CD14-positive monocyte (primary cell): ENCODE results near the gene PCDHAC1. TPM values are rescaled to one million over a fixed set of nuclear protein-coding genes. Genes with fewer than 3 reads are reported as not detected.

Experiments
- DNase-seq, 3 donors: peaks; one replicate each; pipeline ENCODE4 v3.0.0-alpha.2; 2011 to 2022
- H2AFZ ChIP-seq: 2 replicates; pipeline ENCODE4 v1.6.0; 2012; ENCODE audit warnings: mild to moderate bottlenecking, low read depth, low read length, inconsistent platforms; ENCODE audit not compliant: insufficient read depth, poor library complexity, severe bottlenecking
- H3K27ac ChIP-seq, 2 donors: 1 replicate in 1 of 2; 2 replicates in 1 of 2; pipeline ENCODE4 v1.5.1; 2012 to 2013; ENCODE audit warnings: low read length in 2 of 2, control low read depth in 1 of 2, inconsistent platforms in 1 of 2, low read depth in 1 of 2, mild to moderate bottlenecking in 1 of 2
- H3K27me3 ChIP-seq, 2 donors: one replicate each; pipeline versions ENCODE4 v1.6.0 to v1.6.1; 2011 to 2013; ENCODE audit warnings: low read length in 2 of 2; ENCODE audit not compliant: control insufficient read depth in 2 of 2, insufficient read depth in 2 of 2
- H3K36me3 ChIP-seq, 2 donors: replicated peaks in 1 of 2; 1 replicate in 1 of 2; 2 replicates in 1 of 2; pipeline versions ENCODE4 v1.5.1 to v1.6.1; 2012 to 2013; ENCODE audit warnings: low read length in 2 of 2, control low read depth in 1 of 2, inconsistent platforms in 1 of 2, mild to moderate bottlenecking in 1 of 2; ENCODE audit not compliant: insufficient read depth in 2 of 2, control insufficient read depth in 1 of 2
- H3K4me1 ChIP-seq, 2 donors: 1 replicate in 1 of 2; 2 replicates in 1 of 2; pipeline versions ENCODE4 v1.5.1 to v1.6.1; 2012 to 2013; ENCODE audit warnings: low read length in 2 of 2, control low read depth in 1 of 2, inconsistent platforms in 1 of 2, mild to moderate bottlenecking in 1 of 2, moderate library complexity in 1 of 2; ENCODE audit not compliant: insufficient read depth in 2 of 2, control insufficient read depth in 1 of 2
- H3K4me2 ChIP-seq: replicated peaks from 2 replicates; pipeline ENCODE3; 2012; ENCODE audit warnings: low read length, moderate library complexity, mild to moderate bottlenecking; ENCODE audit not compliant: poor library complexity, severe bottlenecking; ENCODE audit errors: extremely low read depth
- H3K4me3 ChIP-seq, 3 experiments: fragments of 200-600 bp in 1 of 3; sonication (generic) in 1 of 3; replicated peaks in 1 of 3; 1 replicate in 2 of 3; 2 replicates in 1 of 3; pipeline ENCODE4 v1.5.1; 2011 to 2013; ENCODE audit warnings: low read length in 3 of 3, mild to moderate bottlenecking in 3 of 3, control low read depth in 2 of 3, low read depth in 2 of 3, inconsistent platforms in 1 of 3, moderate library complexity in 1 of 3
- H3K79me2 ChIP-seq: 2 replicates; pipeline ENCODE4 v1.6.0; 2012; ENCODE audit warnings: mild to moderate bottlenecking, control low read depth, inconsistent platforms, low read length, moderate library complexity; ENCODE audit not compliant: insufficient read depth
- H3K9ac ChIP-seq: 2 replicates; pipeline ENCODE4 v1.6.0; 2017; ENCODE audit warnings: low read length, mild to moderate bottlenecking; ENCODE audit not compliant: insufficient read depth, poor library complexity, severe bottlenecking
- H3K9me3 ChIP-seq, 2 donors: replicated peaks in 1 of 2; 1 replicate in 1 of 2; 2 replicates in 1 of 2; pipeline versions ENCODE4 v1.5.1 to v1.6.1; 2012 to 2013; ENCODE audit warnings: low read length in 2 of 2, control low read depth in 1 of 2; ENCODE audit not compliant: control insufficient read depth in 1 of 2, insufficient read depth in 1 of 2
- H4K20me1 ChIP-seq: 2 replicates; pipeline ENCODE4 v1.6.0; 2012; ENCODE audit warnings: mild to moderate bottlenecking, low read length, control low read depth, moderate library complexity; ENCODE audit not compliant: insufficient read depth
- H3K27ac Mint-ChIP-seq, 7 donors: one replicate each; pipeline ENCODE4 v1.8.0; 2020; ENCODE audit warnings: mild to moderate bottlenecking in 7 of 7, mixed read lengths in 7 of 7, moderate library complexity in 6 of 7, inconsistent platforms in 2 of 7
- H3K27me3 Mint-ChIP-seq, 3 donors: one replicate each; pipeline ENCODE4 v1.8.0; 2021 to 2022; ENCODE audit warnings: low read depth in 3 of 3, mild to moderate bottlenecking in 3 of 3, mixed read lengths in 3 of 3, moderate library complexity in 3 of 3, inconsistent platforms in 1 of 3
- H3K36me3 Mint-ChIP-seq, 2 donors: one replicate each; pipeline ENCODE4 v1.8.0; 2020; ENCODE audit warnings: mixed read lengths in 2 of 2, inconsistent platforms in 1 of 2, mild to moderate bottlenecking in 1 of 2
- H3K4me1 Mint-ChIP-seq: one replicate; pipeline ENCODE4 v1.8.0; 2020; ENCODE audit warnings: mild to moderate bottlenecking, mixed read lengths
- H3K4me3 Mint-ChIP-seq, 2 donors: one replicate each; pipeline ENCODE4 v1.8.0; 2020; ENCODE audit warnings: mild to moderate bottlenecking in 2 of 2, mixed read lengths in 2 of 2, moderate library complexity in 1 of 2
- H3K9me3 Mint-ChIP-seq, 7 donors: one replicate each; pipeline ENCODE4 v1.8.0; 2020 to 2022; ENCODE audit warnings: mixed read lengths in 7 of 7, mild to moderate bottlenecking in 6 of 7, moderate library complexity in 6 of 7, inconsistent platforms in 2 of 7
- CTCF ChIP-seq: fragments of 200-600 bp; IDR thresholded peaks from one replicate; pipeline ENCODE4 v1.8.0; 2022; ENCODE audit warnings: antibody characterized with exemption, mild to moderate bottlenecking
- WGBS: methylation state at CpG from one replicate; pipeline ENCODE4 v1.1.5; 2013; ENCODE audit warnings: missing lambda C conversion rate; ENCODE audit not compliant: insufficient coverage; 5-methylcytosine and 5-hydroxymethylcytosine counted together
- intact Hi-C, 2 donors: fragments of 100-400 bp; cut with micrococcal nuclease; formaldehyde crosslinking; loops; one replicate each; pipeline versions ENCODE4 v1.15.0 to v1.15.1; 2023
- polyA plus RNA-seq, 3 donors: library from polyadenylated mRNA; depleted of rRNA in 1 of 3; unstranded in 2 of 3; stranded (reverse) in 1 of 3; fragments of 300-500 nt in 2 of 3; fragments of >200 nt in 1 of 3; fragmentation: Illumina TruSeq in 2 of 3; gene quantifications; 1 replicate in 2 of 3; 2 replicates in 1 of 3; pipeline ENCODE4 v1.2.3, GENCODE V29; 2012 to 2021

PCDHAC1 gene
- polyA plus RNA-seq, 3 donors, result not detected

GRCh38 chr5:140923601-140924000 is 2.5 kb upstream of the PCDHAC1 start:
- Mint-ChIP-seq H3K36me3 (peaks cover 3 to 7% of the 10 kb centered on the region in 2 donors), H3K27ac (no peak overlapping the region), H3K4me3 (no peak overlapping the region), H3K27me3 (peaks cover 39 to 42% (median 40%) of the 10 kb centered on the region in 3 donors), H3K4me1 (peaks cover 5% of the 10 kb centered on the region), H3K9me3 (peaks cover 24 to 46% (median 36%) of the 10 kb centered on the region in 7 donors)
- Histone ChIP-seq H4K20me1 (no peaks in the 10 kb centered on the region), H3K79me2 (no peaks in the 10 kb centered on the region), H3K4me2 (no peak overlapping the region), H3K27ac (no peak overlapping the region), H3K36me3 (no peaks in the 10 kb centered on the region), H2AFZ (no peak overlapping the region), H3K9ac (no peak overlapping the region), H3K27me3 (peaks cover 16 to 41% of the 10 kb centered on the region in 2 donors), H3K4me1 (no peaks in the 10 kb centered on the region), H3K9me3 (peaks cover 31 to 33% of the 10 kb centered on the region in 2 donors), H3K4me3 (no peak overlapping the region)
- 67% methylated on average over 1 of the region's 4 CpGs for WGBS
- DNase-seq, result no peak
- TF ChIP-seq CTCF, result no peak
- intact Hi-C loops, result no loop called here

- H3K4me1 Mint-ChIP-seq, result peaks cover 5% of the 10 kb centered on the region
- Histone ChIP-seq H4K20me1 (no peaks in the 10 kb centered on the region), H3K79me2 (no peaks in the 10 kb centered on the region), H3K4me3 (peak overlapping the region in 1 of 3 experiments; percentile 43), H2AFZ (peak overlapping the region; percentile 41), H3K9ac (no peak overlapping the region), H3K4me1 (no peaks in the 10 kb centered on the region), H3K27me3 (peaks cover 16 to 41% of the 10 kb centered on the region in 2 donors), H3K9me3 (peaks cover 36 to 39% of the 10 kb centered on the region in 2 donors), H3K27ac (no peak overlapping the region), H3K36me3 (no peaks in the 10 kb centered on the region), H3K4me2 (peak overlapping the region; percentile 31)
- H3K9me3 Mint-ChIP-seq, result peaks cover 22 to 46% (median 38%) of the 10 kb centered on the region in 7 donors
- no peak for TF ChIP-seq CTCF
- WGBS, result 4% methylated on average over 69 of the region's 74 CpGs
- peaks cover 41 to 47% (median 44%) of the 10 kb centered on the region in 3 donors for H3K27me3 Mint-ChIP-seq
- intact Hi-C loops, result no loop called here
- no peak overlapping the region for H3K27ac Mint-ChIP-seq
- H3K4me3 Mint-ChIP-seq, result peak overlapping the region; percentile 58 to 83
- no peak for DNase-seq
- H3K36me3 Mint-ChIP-seq, result peaks cover 3 to 7% of the 10 kb centered on the region in 2 donors
Observed at GRCh38 chr5:140926443-140927227, 536 bp downstream of the PCDHAC1 start.
